GM18508 (cell line): ENCODE data around the gene MACROD2.

ENCODE experiments used
- ATAC-seq: cut with Tn5 transposase; IDR thresholded peaks from one replicate; pipeline ENCODE4 v1.9.1; 2021; ENCODE audit warnings: moderate number of reproducible peaks; ENCODE audit not compliant: insufficient read depth, unreplicated experiment

The MACROD2 gene

GRCh38 chr20:15547119-15547518 lies 1551.8 kb downstream of the MACROD2 start:
- no peak for ATAC-seq

GRCh38 chr20:15550116-15550870 lies 1555.0 kb downstream of the MACROD2 start:
- ATAC-seq: no peak

- ATAC-seq: no peak
Measured at GRCh38 chr20:15555913-15556312, 1560.6 kb downstream of the MACROD2 start.

GRCh38 chr20:15556869-15557268 lies 1561.6 kb downstream of the MACROD2 start:
- ATAC-seq: no peak

GRCh38 chr20:15561070-15561569 lies 1565.8 kb downstream of the MACROD2 start:
- no peak for ATAC-seq

- ATAC-seq: no peak
Measured at GRCh38 chr20:15561707-15562404, 1566.5 kb downstream of the MACROD2 start.

- no peak for ATAC-seq
Measured at GRCh38 chr20:15563836-15564235, 1568.5 kb downstream of the MACROD2 start.

- no peak for ATAC-seq
Measured at GRCh38 chr20:15564981-15565380, 1569.7 kb downstream of the MACROD2 start.

GRCh38 chr20:15565786-15566185 lies 1570.5 kb downstream of the MACROD2 start:
- ATAC-seq: no peak

- ATAC-seq: no peak
Measured at GRCh38 chr20:15567219-15567618, 1571.9 kb downstream of the MACROD2 start.

GRCh38 chr20:15570156-15570555 lies 1574.8 kb downstream of the MACROD2 start:
- no peak for ATAC-seq

- ATAC-seq: no peak
Measured at GRCh38 chr20:15571056-15571455, 1575.7 kb downstream of the MACROD2 start.

- no peak for ATAC-seq
Measured at GRCh38 chr20:15575255-15575654, 1579.9 kb downstream of the MACROD2 start.

- no peak for ATAC-seq
Measured at GRCh38 chr20:15576411-15576810, 1581.1 kb downstream of the MACROD2 start.

GRCh38 chr20:15578113-15578512 lies 1582.8 kb downstream of the MACROD2 start:
- no peak for ATAC-seq

- no peak for ATAC-seq
Measured at GRCh38 chr20:15579688-15580087, 1584.4 kb downstream of the MACROD2 start.

GRCh38 chr20:15582146-15582760 lies 1586.9 kb downstream of the MACROD2 start:
- ATAC-seq: no peak

GRCh38 chr20:15584507-15584906 lies 1589.2 kb downstream of the MACROD2 start:
- no peak for ATAC-seq

GRCh38 chr20:15593081-15593480 lies 1597.8 kb downstream of the MACROD2 start:
- ATAC-seq: no peak

- no peak for ATAC-seq
Measured at GRCh38 chr20:15594158-15594695, 1598.9 kb downstream of the MACROD2 start.
